Keratinocyte (primary cell): ENCODE data around the gene MALRD1. TPM values are rescaled to one million over a fixed set of nuclear protein-coding genes. Genes with fewer than 3 reads are reported as not detected.

Experiments used
- DNase-seq: peaks from one replicate; pipeline ENCODE4 v3.0.0-alpha.2; 2011; ENCODE audit warnings: low read depth, missing footprints, low spot score
- FAIRE-seq: peaks from 2 replicates; lab custom pipeline; 2011; peaks lifted over from hg19 to GRCh38; lab: Jason Lieb, UNC
- H2AFZ ChIP-seq: 2 replicates; pipeline ENCODE4 v1.6.0; 2012; ENCODE audit warnings: low read length, control low read depth, inconsistent platforms; ENCODE audit not compliant: control insufficient read depth
- H3K27ac ChIP-seq: 2 replicates; pipeline ENCODE4 v1.5.1; 2011; ENCODE audit warnings: low read length; ENCODE audit not compliant: control insufficient read depth, insufficient read depth
- H3K27me3 ChIP-seq: 3 replicates; pipeline ENCODE4 v1.6.0; 2011; ENCODE audit warnings: low read length; ENCODE audit not compliant: control insufficient read depth, insufficient read depth; ENCODE audit errors: extremely low read depth
- H3K36me3 ChIP-seq, 2 experiments: 2 replicates in 1 of 2; 3 replicates in 1 of 2; pipeline ENCODE4 v1.5.1; 2011; ENCODE audit warnings: low read length in 2 of 2, mild to moderate bottlenecking in 1 of 2; ENCODE audit not compliant: control insufficient read depth in 2 of 2, insufficient read depth in 2 of 2; ENCODE audit errors: extremely low read depth in 1 of 2
- H3K4me1 ChIP-seq: 3 replicates; pipeline ENCODE4 v1.5.1; 2011; ENCODE audit warnings: low read length; ENCODE audit not compliant: control insufficient read depth, insufficient read depth; ENCODE audit errors: extremely low read depth
- H3K4me2 ChIP-seq: 3 replicates; pipeline ENCODE4 v1.6.0; 2011; ENCODE audit warnings: low read depth, low read length; ENCODE audit not compliant: control insufficient read depth, insufficient read depth; ENCODE audit errors: extremely low read depth
- H3K4me3 ChIP-seq, 3 experiments: fragments of 200-600 bp in 1 of 3; sonication (generic) in 1 of 3; 2 replicates in 2 of 3; 3 replicates in 1 of 3; pipeline ENCODE4 v1.5.1; 2011 to 2016; ENCODE audit warnings: low read length in 3 of 3, mild to moderate bottlenecking in 3 of 3, control low read depth in 2 of 3, inconsistent platforms in 1 of 3, low read depth in 1 of 3, mixed read lengths in 1 of 3, mixed run types in 1 of 3, moderate library complexity in 1 of 3; ENCODE audit not compliant: control insufficient read depth in 2 of 3, insufficient read depth in 2 of 3; ENCODE audit errors: extremely low read depth in 1 of 3
- H3K79me2 ChIP-seq: 2 replicates; pipeline ENCODE4 v1.6.0; 2012; ENCODE audit warnings: low read length; ENCODE audit not compliant: control insufficient read depth, insufficient read depth
- H3K9ac ChIP-seq: 3 replicates; pipeline ENCODE4 v1.6.0; 2011; ENCODE audit warnings: low read length; ENCODE audit not compliant: control insufficient read depth, insufficient read depth; ENCODE audit errors: extremely low read depth
- H3K9me1 ChIP-seq: 3 replicates; pipeline ENCODE4 v1.6.0; 2011; ENCODE audit warnings: low read length; ENCODE audit not compliant: control insufficient read depth, insufficient read depth; ENCODE audit errors: extremely low read depth
- H3K9me3 ChIP-seq: 2 replicates; pipeline ENCODE4 v1.5.1; 2012; ENCODE audit warnings: low read depth, low read length; ENCODE audit not compliant: control insufficient read depth
- H4K20me1 ChIP-seq: 3 replicates; pipeline ENCODE4 v1.6.0; 2011; ENCODE audit warnings: low read length; ENCODE audit not compliant: control insufficient read depth, insufficient read depth; ENCODE audit errors: extremely low read depth
- EZH2 ChIP-seq: IDR thresholded peaks from one replicate; pipeline ENCODE4 v1.6.1; 2012; ENCODE audit warnings: inconsistent platforms, mild to moderate bottlenecking, low read length, moderate library complexity
- dilution Hi-C: fragments of 300-500 bp; cut with MboI; formaldehyde crosslinking; loops from one replicate; pipeline ENCODE4 v1.7.0; 2020; ENCODE audit warnings: low sequenced_read_pairs; ENCODE audit not compliant: extremely low pct_ligation_motif_present
- polyA plus RNA-seq, 5 experiments: library from polyadenylated mRNA; depleted of rRNA in 3 of 5; stranded (reverse) in 3 of 5; stranded (forward) in 1 of 5; unstranded in 1 of 5; fragments of >200 nt; gene quantifications; 1 replicate in 1 of 5; 2 replicates in 3 of 5; 3 replicates in 1 of 5; pipeline versions ENCODE4 v1.2.1 to v1.2.3, GENCODE V29; 2011 to 2012; ENCODE audit warnings: missing spikeins in 2 of 5, low read depth in 1 of 5, low replicate concordance in 1 of 5
- TF ChIP-seq, protein P1 (sequence below), 3 experiments: IDR thresholded peaks in 1 of 3; conservative IDR thresholded peaks in 1 of 3; optimal IDR thresholded peaks in 1 of 3; 2 replicates in 2 of 3; 3 replicates in 1 of 3; pipeline versions ENCODE3 to v1.5.1; 2011; ENCODE audit warnings: low read length in 3 of 3, mild to moderate bottlenecking in 3 of 3, moderate library complexity in 2 of 3, control low read depth in 1 of 3, inconsistent platforms in 1 of 3; ENCODE audit not compliant: insufficient read depth in 2 of 3; ENCODE audit errors: extremely low read depth in 1 of 3

Gene MALRD1
- polyA plus RNA-seq, 1 donor (not counting 4 experiments of a cell fraction or from before 2014, with no cell fraction given): not detected

DNA sequence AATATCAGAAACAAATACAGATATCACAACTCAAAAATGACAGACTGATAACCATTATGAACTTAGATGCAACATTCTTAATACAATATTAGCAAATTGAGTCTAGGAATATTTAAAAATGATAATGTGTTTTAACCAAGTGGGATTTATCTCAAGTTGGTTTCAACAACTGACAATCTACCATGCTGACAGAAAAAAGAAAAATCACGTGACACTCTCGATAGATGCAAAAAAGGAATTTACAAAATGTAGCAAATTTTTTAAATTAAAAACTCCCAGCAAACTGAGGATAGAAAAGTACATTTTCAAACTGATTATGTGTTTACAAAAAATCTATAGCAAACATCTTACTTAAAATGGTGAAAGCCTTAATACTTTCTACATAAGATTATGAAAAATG is 177.4 kb downstream of the MALRD1 start:
- FAIRE-seq (no peak), DNase-seq (no peak)
- no peaks in the 10 kb centered on the region for H4K20me1 ChIP-seq
- no peaks in the 10 kb centered on the region for H3K9me1 ChIP-seq
- TF ChIP-seq, protein P1, sequence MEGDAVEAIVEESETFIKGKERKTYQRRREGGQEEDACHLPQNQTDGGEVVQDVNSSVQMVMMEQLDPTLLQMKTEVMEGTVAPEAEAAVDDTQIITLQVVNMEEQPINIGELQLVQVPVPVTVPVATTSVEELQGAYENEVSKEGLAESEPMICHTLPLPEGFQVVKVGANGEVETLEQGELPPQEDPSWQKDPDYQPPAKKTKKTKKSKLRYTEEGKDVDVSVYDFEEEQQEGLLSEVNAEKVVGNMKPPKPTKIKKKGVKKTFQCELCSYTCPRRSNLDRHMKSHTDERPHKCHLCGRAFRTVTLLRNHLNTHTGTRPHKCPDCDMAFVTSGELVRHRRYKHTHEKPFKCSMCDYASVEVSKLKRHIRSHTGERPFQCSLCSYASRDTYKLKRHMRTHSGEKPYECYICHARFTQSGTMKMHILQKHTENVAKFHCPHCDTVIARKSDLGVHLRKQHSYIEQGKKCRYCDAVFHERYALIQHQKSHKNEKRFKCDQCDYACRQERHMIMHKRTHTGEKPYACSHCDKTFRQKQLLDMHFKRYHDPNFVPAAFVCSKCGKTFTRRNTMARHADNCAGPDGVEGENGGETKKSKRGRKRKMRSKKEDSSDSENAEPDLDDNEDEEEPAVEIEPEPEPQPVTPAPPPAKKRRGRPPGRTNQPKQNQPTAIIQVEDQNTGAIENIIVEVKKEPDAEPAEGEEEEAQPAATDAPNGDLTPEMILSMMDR (optimal IDR thresholded peaks at IDR 0.05 in 1 of 3, IDR thresholded peaks at IDR 0.05 in 1 of 3, conservative IDR thresholded peaks at IDR 0.05 in 1 of 3; ENCODE audit: extremely low read depth in 1 of 3, insufficient read depth in 2 of 3, low read length in 3 of 3): no peak
- TF ChIP-seq EZH2: no peak
- no peak overlapping the region for H3K4me2 ChIP-seq
- H3K4me1 ChIP-seq: no peaks in the 10 kb centered on the region
- H3K27ac ChIP-seq: no peak overlapping the region
- H3K36me3 ChIP-seq: no peaks in the 10 kb centered on the region
- no peak overlapping the region for H3K9ac ChIP-seq
- dilution Hi-C loops: no loop called here
- no peak overlapping the region for H2AFZ ChIP-seq
- no peaks in the 10 kb centered on the region for H3K27me3 ChIP-seq
- no peaks in the 10 kb centered on the region for H3K79me2 ChIP-seq
- no peak overlapping the region for H3K4me3 ChIP-seq
- no peaks in the 10 kb centered on the region for H3K9me3 ChIP-seq

DNA sequence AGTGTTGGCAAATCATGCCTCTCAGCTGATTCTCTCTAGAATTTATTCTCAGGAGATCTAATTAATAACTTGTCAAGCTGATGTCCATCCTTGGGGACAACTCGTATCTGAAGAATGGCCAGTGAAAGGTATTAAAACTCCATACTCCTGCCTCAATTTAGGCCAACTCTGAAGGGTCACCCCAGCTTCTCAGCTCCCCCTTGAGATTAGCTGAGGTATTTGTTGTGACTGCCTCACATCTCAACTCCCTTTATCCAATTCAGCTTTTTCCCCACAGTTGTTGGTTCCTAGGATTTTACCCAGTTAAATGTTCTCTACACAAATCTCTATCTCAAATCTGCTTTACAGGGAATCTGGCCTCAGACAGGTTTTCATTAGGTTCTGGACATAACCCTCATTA is 182.4 kb downstream of the MALRD1 start:
- H3K27ac ChIP-seq: no peak overlapping the region
- no peak for FAIRE-seq
- dilution Hi-C loops: no loop called here

More for the DNA sequence above, 182.4 kb downstream of the MALRD1 start:
- H3K4me1 ChIP-seq: no peaks in the 10 kb centered on the region
- no peak overlapping the region for H3K4me2 ChIP-seq
- no peak overlapping the region for H2AFZ ChIP-seq
- no peaks in the 10 kb centered on the region for H3K9me1 ChIP-seq
- no peak overlapping the region for H3K4me3 ChIP-seq
- H4K20me1 ChIP-seq: no peaks in the 10 kb centered on the region
- H3K79me2 ChIP-seq: no peaks in the 10 kb centered on the region
- H3K27me3 ChIP-seq: no peaks in the 10 kb centered on the region
- no peaks in the 10 kb centered on the region for H3K9me3 ChIP-seq
- TF ChIP-seq, protein P1 (optimal IDR thresholded peaks at IDR 0.05 in 1 of 3, IDR thresholded peaks at IDR 0.05 in 1 of 3, conservative IDR thresholded peaks at IDR 0.05 in 1 of 3; ENCODE audit: extremely low read depth in 1 of 3, insufficient read depth in 2 of 3, low read length in 3 of 3): peak in 1 of 3 experiments; percentile 12
- TF ChIP-seq EZH2: no peak
- H3K9ac ChIP-seq: no peak overlapping the region
- no peak for DNase-seq
- no peaks in the 10 kb centered on the region for H3K36me3 ChIP-seq
